Esophagus (tissue), 2 donors: ENCODE data around the gene GPRIN3. TPM values are rescaled to one million over a fixed set of nuclear protein-coding genes. Genes with fewer than 3 reads are reported as not detected.

Source experiments
- H3K27ac ChIP-seq, 2 donors: one replicate each; pipeline ENCODE4 v1.5.1; 2013; ENCODE audit warnings: low read depth in 2 of 2, mild to moderate bottlenecking in 2 of 2, inconsistent platforms in 1 of 2, low read length in 1 of 2, moderate library complexity in 1 of 2
- H3K27me3 ChIP-seq, 2 donors: one replicate each; pipeline ENCODE4 v1.6.1; 2013; ENCODE audit warnings: low read length in 2 of 2, control low read depth in 1 of 2, mild to moderate bottlenecking in 1 of 2; ENCODE audit not compliant: insufficient read depth in 2 of 2, control insufficient read depth in 1 of 2
- H3K36me3 ChIP-seq, 2 donors: one replicate each; pipeline ENCODE4 v1.6.1; 2013; ENCODE audit warnings: low read length in 1 of 2; ENCODE audit not compliant: control insufficient read depth in 2 of 2, insufficient read depth in 2 of 2
- H3K4me1 ChIP-seq, 2 donors: one replicate each; pipeline ENCODE4 v1.6.1; 2013; ENCODE audit warnings: low read length in 1 of 2; ENCODE audit not compliant: control insufficient read depth in 2 of 2, insufficient read depth in 2 of 2
- H3K4me3 ChIP-seq, 2 donors: one replicate each; pipeline ENCODE4 v1.5.1; 2013; ENCODE audit warnings: low read length in 2 of 2, mild to moderate bottlenecking in 2 of 2, low read depth in 1 of 2, moderate library complexity in 1 of 2
- H3K9me3 ChIP-seq, 2 donors: one replicate each; pipeline ENCODE4 v1.6.1; 2013; ENCODE audit warnings: mild to moderate bottlenecking in 2 of 2, low read depth in 1 of 2, low read length in 1 of 2, moderate library complexity in 1 of 2; ENCODE audit not compliant: control insufficient read depth in 2 of 2, insufficient read depth in 1 of 2
- WGBS, 2 donors: extraction: QIAGEN DNeasy Blood & Tissue Kit; methylation state at CpG; one replicate each; pipeline ENCODE4 v1.1.7; 2013; 5-methylcytosine and 5-hydroxymethylcytosine counted together
- polyA plus RNA-seq, 2 donors: library from polyadenylated mRNA; stranded (reverse); fragments of 200-250 nt; gene quantifications; one replicate each; pipeline ENCODE4 v1.2.3, GENCODE V29; 2013
- donor health status: healthy with polysubstance abuse.
- donor health status: Bipolar disorder and iron deficiency.

GPRIN3 gene
- polyA plus RNA-seq, 2 donors: 0.20 to 0.24 TPM

- WGBS, 2 donors: 62 to 77% methylated on average over 2 of the region's 2 CpGs
- H3K9me3 ChIP-seq: no peaks in the 10 kb centered on the region
- no peak overlapping the region for H3K27ac ChIP-seq
Measured at GRCh38 chr4:89196056-89196674, 111.4 kb downstream of the GPRIN3 start.

GRCh38 chr4:89193843-89194242 lies 113.8 kb downstream of the GPRIN3 start:
- H3K9me3 ChIP-seq: no peaks in the 10 kb centered on the region
- WGBS, 2 donors: 46 to 61% methylated on average over 3 of the region's 3 CpGs
- no peak overlapping the region for H3K27ac ChIP-seq
- no peaks in the 10 kb centered on the region for H3K4me1 ChIP-seq
- H3K27me3 ChIP-seq: no peaks in the 10 kb centered on the region
- no peak overlapping the region for H3K4me3 ChIP-seq
- H3K36me3 ChIP-seq: no peaks in the 10 kb centered on the region

More at GRCh38 chr4:89196056-89196674, 111.4 kb downstream of the GPRIN3 start:
- Histone ChIP-seq H3K36me3 (no peaks in the 10 kb centered on the region), H3K27me3 (no peaks in the 10 kb centered on the region), H3K4me3 (no peak overlapping the region), H3K4me1 (no peaks in the 10 kb centered on the region)

Other genes with a start within 250 kb of the GPRIN3 start
- gene TIGD2, start 196.3 kb downstream of the GPRIN3 start, polyA plus RNA-seq: 1 to 10 TPM; 1.8 to 1.9 TPM